CD4-positive, alpha-beta memory T cell (primary cell): Measurements from ENCODE around the gene HNMT. TPM values are rescaled to one million over a fixed set of nuclear protein-coding genes. Genes with fewer than 3 reads are reported as not detected.

ENCODE experiments used
- CTCF ChIA-PET: fragments of 350-600 bp; sonication (Branson Sonifier 250); formaldehyde crosslinking; loops from one replicate; lab custom pipeline; 2021; ENCODE audit warnings: inconsistent platforms; ENCODE audit not compliant: partially characterized antibody; lab: Charles Lee
- POLR2A ChIA-PET: fragments of 350-600 bp; sonication (Branson Sonifier 250); formaldehyde crosslinking; loops from one replicate; lab custom pipeline; 2021; ENCODE audit not compliant: partially characterized antibody; lab: Charles Lee
- DNase-seq, 5 donors: peaks; one replicate each; pipeline versions ENCODE4 v3.0.0 to v3.0.0-alpha.2; 2020 to 2022; ENCODE audit warnings: mixed read lengths in 1 of 5
- H3K27ac ChIP-seq: one replicate; pipeline ENCODE4 v1.7.0; 2013; ENCODE audit warnings: low read depth, low read length
- H3K27me3 ChIP-seq: 2 replicates; pipeline ENCODE4 v1.7.0; 2013; ENCODE audit warnings: mild to moderate bottlenecking, low read length, moderate library complexity; ENCODE audit not compliant: insufficient read depth
- H3K36me3 ChIP-seq: 2 replicates; pipeline ENCODE4 v1.7.0; 2013; ENCODE audit warnings: mild to moderate bottlenecking, low read length, moderate library complexity; ENCODE audit not compliant: insufficient read depth
- H3K4me1 ChIP-seq: 2 replicates; pipeline ENCODE4 v1.7.0; 2013; ENCODE audit warnings: mild to moderate bottlenecking, low read length, moderate library complexity; ENCODE audit not compliant: insufficient read depth
- H3K4me3 ChIP-seq, 2 donors: one replicate each; pipeline ENCODE4 v1.7.0; 2013; ENCODE audit warnings: low read length in 2 of 2, mild to moderate bottlenecking in 1 of 2
- H3K9me3 ChIP-seq, 2 donors: one replicate each; pipeline ENCODE4 v1.7.0; 2013; ENCODE audit warnings: low read length in 2 of 2, control low read depth in 1 of 2; ENCODE audit not compliant: control insufficient read depth in 1 of 2
- H3K27ac Mint-ChIP-seq, 7 donors: one replicate each; pipeline ENCODE4 v1.8.0; 2020 to 2021; ENCODE audit warnings: mixed read lengths in 7 of 7, mild to moderate bottlenecking in 6 of 7, inconsistent platforms in 3 of 7, moderate library complexity in 3 of 7
- H3K27me3 Mint-ChIP-seq, 2 donors: one replicate each; pipeline ENCODE4 v1.8.0; 2020 to 2021; ENCODE audit warnings: mixed read lengths in 2 of 2
- H3K36me3 Mint-ChIP-seq, 2 donors: one replicate each; pipeline ENCODE4 v1.8.0; 2020 to 2021; ENCODE audit warnings: mixed read lengths in 2 of 2, inconsistent platforms in 1 of 2, mild to moderate bottlenecking in 1 of 2
- H3K4me1 Mint-ChIP-seq, 4 donors: one replicate each; pipeline ENCODE4 v1.8.0; 2020 to 2021; ENCODE audit warnings: mixed read lengths in 4 of 4, mild to moderate bottlenecking in 1 of 4
- H3K4me3 Mint-ChIP-seq, 8 donors: one replicate each; pipeline ENCODE4 v1.8.0; 2020 to 2021; ENCODE audit warnings: mixed read lengths in 8 of 8, mild to moderate bottlenecking in 7 of 8, moderate library complexity in 6 of 8, inconsistent platforms in 3 of 8
- H3K9me3 Mint-ChIP-seq, 8 donors: one replicate each; pipeline ENCODE4 v1.8.0; 2020 to 2021; ENCODE audit warnings: mixed read lengths in 8 of 8, mild to moderate bottlenecking in 5 of 8, inconsistent platforms in 3 of 8, moderate library complexity in 1 of 8
- intact Hi-C: fragments of 100-400 bp; cut with micrococcal nuclease; formaldehyde crosslinking; loops from one replicate; pipeline ENCODE4 v1.15.1; 2023
- polyA plus RNA-seq, 2 donors: library from polyadenylated mRNA; unstranded; fragments of 300-500 nt; fragmentation: Illumina TruSeq; gene quantifications; one replicate each; pipeline ENCODE4 v1.2.3, GENCODE V29; 2021
- total RNA-seq, 2 experiments: library from RNA; stranded (reverse); gene quantifications; one replicate each; pipeline ENCODE4 v1.2.3, GENCODE V29; 2021

The HNMT gene
- total and polyA plus RNA-seq, 4 experiments from 2014 or later: 0.32 to 1.1 TPM; not detected in 2

DNA sequence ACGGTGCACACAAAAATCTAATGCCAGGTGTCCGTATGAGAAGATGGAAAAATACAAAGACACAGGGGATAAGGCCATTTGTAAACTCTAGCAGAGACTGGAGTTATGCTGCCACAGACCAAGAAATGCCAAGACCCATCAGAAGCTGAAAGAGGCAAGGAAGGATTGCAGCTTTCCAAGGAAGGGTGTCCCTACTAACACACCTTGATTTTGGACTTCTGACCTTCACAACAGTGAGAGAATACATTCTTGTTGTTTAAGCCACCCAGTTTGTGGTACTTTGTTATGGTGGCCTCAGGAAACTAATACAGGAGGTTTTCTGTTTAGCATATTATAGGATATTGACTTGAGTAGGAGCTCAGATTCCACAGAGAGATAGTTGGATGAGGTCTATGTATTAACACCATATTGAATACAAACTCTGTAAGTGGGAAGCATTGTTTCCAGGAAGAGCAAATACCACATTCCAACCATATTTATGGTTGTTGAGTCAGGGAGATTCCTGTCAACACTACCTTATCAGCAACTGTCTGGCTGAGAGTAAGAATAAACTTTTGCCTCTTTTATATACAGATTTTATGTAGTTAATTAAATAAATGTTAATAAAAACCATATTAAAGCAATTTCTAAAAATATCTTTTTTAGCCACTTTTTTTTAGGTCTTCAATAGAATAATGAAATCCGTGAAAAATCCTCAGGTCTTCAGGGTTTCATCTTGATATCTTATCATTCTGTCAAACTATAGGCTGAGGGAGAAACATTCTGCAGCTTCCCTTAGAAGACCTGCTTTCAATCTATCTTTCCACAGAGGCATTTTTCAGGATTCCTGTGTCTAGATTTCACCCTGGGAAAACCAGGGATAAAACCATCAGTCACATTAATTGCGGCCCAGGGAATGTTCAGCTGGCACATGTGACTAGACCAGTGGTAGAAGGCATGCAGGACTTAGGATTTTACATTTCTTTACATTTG is 35.4 kb upstream of the HNMT start:
- Histone ChIP-seq H3K27ac (no peak overlapping the region), H3K36me3 (no peaks in the 10 kb centered on the region), H3K4me3 (no peak overlapping the region), H3K4me1 (no peaks in the 10 kb centered on the region), H3K9me3 (no peaks in the 10 kb centered on the region), H3K27me3 (no peaks in the 10 kb centered on the region)
- Mint-ChIP-seq H3K4me1 (no peaks in the 10 kb centered on the region), H3K4me3 (no peak overlapping the region), H3K27me3 (peaks cover 0 to 3% of the 10 kb centered on the region in 2 donors), H3K9me3 (no peaks in the 10 kb centered on the region), H3K36me3 (no peaks in the 10 kb centered on the region), H3K27ac (no peak overlapping the region)
- intact Hi-C loops: no loop called here
- DNase-seq: no peak
- POLR2A ChIA-PET: no interaction called here
- CTCF ChIA-PET: no interaction called here

DNA sequence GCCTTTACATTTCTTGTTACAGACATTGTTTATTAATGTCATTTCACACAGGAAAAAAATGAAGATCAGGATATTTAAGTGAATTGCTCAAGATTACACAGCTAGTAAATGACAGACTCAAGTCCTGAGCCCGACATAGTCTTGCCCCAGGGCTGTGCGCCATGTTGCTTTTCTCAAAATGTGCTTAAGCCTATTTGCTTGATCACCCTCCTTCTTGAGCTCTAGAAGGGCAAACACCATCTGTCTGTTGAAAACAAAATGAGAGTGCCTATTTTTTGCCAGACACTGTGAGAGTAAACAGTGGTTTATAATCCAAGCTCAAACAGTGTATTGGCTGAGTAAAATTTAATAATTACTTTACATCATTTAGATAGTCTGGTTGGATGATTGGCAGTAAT is 34.8 kb upstream of the HNMT start:
- Mint-ChIP-seq H3K4me1 (no peaks in the 10 kb centered on the region), H3K4me3 (peak overlapping the region in 1 of 8 donors; percentile 29), H3K36me3 (no peaks in the 10 kb centered on the region), H3K27me3 (peaks cover 0 to 3% of the 10 kb centered on the region in 2 donors), H3K27ac (no peak overlapping the region), H3K9me3 (no peaks in the 10 kb centered on the region)
- Histone ChIP-seq H3K4me1 (no peaks in the 10 kb centered on the region), H3K36me3 (no peaks in the 10 kb centered on the region), H3K27me3 (no peaks in the 10 kb centered on the region), H3K27ac (no peak overlapping the region), H3K4me3 (no peak overlapping the region), H3K9me3 (no peaks in the 10 kb centered on the region)
- POLR2A ChIA-PET: no interaction called here
- intact Hi-C loops: no loop called here
- DNase-seq: no peak
- CTCF ChIA-PET: no interaction called here

DNA sequence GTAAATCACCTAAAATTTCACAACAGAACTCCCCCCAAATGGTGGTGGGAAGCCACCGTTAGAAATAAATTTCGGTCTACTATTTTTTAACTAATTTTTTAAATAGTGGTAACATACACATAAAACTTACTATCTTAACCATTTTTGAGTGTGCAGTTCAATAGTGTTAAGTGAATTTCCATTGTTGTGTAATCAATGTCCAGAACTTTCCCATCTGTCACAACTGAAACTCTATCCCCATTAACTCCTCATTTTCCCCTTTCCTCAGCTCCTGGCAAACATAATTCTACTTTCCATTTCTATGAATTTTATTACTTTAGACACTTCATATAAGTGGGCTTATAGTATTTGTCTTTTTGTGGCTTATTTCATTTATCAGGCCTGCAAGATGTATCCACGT is 34.1 kb upstream of the HNMT start:
- DNase-seq: no peak
- H3K4me1 Mint-ChIP-seq: no peaks in the 10 kb centered on the region
- ChIA-PET CTCF (no interaction called here), POLR2A (no interaction called here)
- Histone ChIP-seq H3K4me3 (no peak overlapping the region), H3K27me3 (no peaks in the 10 kb centered on the region), H3K9me3 (no peaks in the 10 kb centered on the region), H3K27ac (no peak overlapping the region), H3K4me1 (no peaks in the 10 kb centered on the region), H3K36me3 (no peaks in the 10 kb centered on the region)
- H3K4me3 Mint-ChIP-seq: no peak overlapping the region
- H3K27me3 Mint-ChIP-seq: peaks cover 0 to 4% of the 10 kb centered on the region in 2 donors
- intact Hi-C loops: no loop called here
- no peak overlapping the region for H3K27ac Mint-ChIP-seq
- H3K36me3 Mint-ChIP-seq: no peaks in the 10 kb centered on the region
- no peaks in the 10 kb centered on the region for H3K9me3 Mint-ChIP-seq

- H3K27ac Mint-ChIP-seq: no peak overlapping the region
- H3K27me3 Mint-ChIP-seq: peaks cover 0 to 5% of the 10 kb centered on the region in 2 donors
- peaks cover 0 to 2% (median 0%) of the 10 kb centered on the region in 8 donors for H3K9me3 Mint-ChIP-seq
- intact Hi-C loops: no loop called here
- H3K4me3 Mint-ChIP-seq: no peak overlapping the region
- H3K4me1 Mint-ChIP-seq: no peaks in the 10 kb centered on the region
- no peaks in the 10 kb centered on the region for H3K9me3 ChIP-seq
- no peaks in the 10 kb centered on the region for H3K36me3 ChIP-seq
- ChIA-PET POLR2A (no interaction called here), CTCF (interaction anchor here (0.6 kb wide), 1 partner anchor 1183 kb away, joined by 3 read pairs; no protein-coding TSS in a partner anchor)
- no peak overlapping the region for H3K27ac ChIP-seq
- no peaks in the 10 kb centered on the region for H3K4me1 ChIP-seq
- no peaks in the 10 kb centered on the region for H3K27me3 ChIP-seq
- DNase-seq: no peak
- no peak overlapping the region for H3K4me3 ChIP-seq
- H3K36me3 Mint-ChIP-seq: no peaks in the 10 kb centered on the region
These were observed 28.7 kb upstream of the HNMT start for GRCh38 chr2:137935591-137935990.

DNA sequence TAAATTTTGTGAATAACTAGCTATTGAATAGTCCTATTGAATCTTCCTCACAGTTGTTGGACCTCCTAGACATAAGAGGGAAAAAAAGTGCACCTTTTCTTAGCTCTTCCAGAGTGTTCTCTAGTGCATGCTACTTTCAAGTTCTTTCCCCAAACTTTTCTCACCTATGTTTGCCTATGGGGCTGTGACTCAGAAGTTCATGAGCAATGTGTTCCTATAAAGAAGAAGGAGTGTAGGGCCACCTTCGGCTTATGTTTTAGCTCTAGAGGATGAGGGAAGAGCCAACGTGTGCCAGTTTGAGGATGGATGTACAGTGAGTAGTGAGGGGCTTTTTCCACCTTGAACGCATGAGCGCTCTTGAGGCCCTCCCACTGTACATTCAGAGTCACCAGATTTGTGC is 27.0 kb upstream of the HNMT start:
- H3K27ac Mint-ChIP-seq: no peak overlapping the region
- ChIA-PET POLR2A (no interaction called here), CTCF (no interaction called here)
- H3K4me3 ChIP-seq: no peak overlapping the region
- no peaks in the 10 kb centered on the region for H3K36me3 ChIP-seq
- H3K4me3 Mint-ChIP-seq: no peak overlapping the region
- H3K9me3 ChIP-seq: no peaks in the 10 kb centered on the region
- H3K36me3 Mint-ChIP-seq: no peaks in the 10 kb centered on the region
- H3K27ac ChIP-seq: no peak overlapping the region
- no peak for DNase-seq
- H3K4me1 ChIP-seq: no peaks in the 10 kb centered on the region
- no peaks in the 10 kb centered on the region for H3K27me3 ChIP-seq
- intact Hi-C loops: no loop called here
- H3K27me3 Mint-ChIP-seq: peaks cover 0 to 5% of the 10 kb centered on the region in 2 donors
- no peaks in the 10 kb centered on the region for H3K4me1 Mint-ChIP-seq
- H3K9me3 Mint-ChIP-seq: peaks cover 0 to 2% (median 0%) of the 10 kb centered on the region in 8 donors

DNA sequence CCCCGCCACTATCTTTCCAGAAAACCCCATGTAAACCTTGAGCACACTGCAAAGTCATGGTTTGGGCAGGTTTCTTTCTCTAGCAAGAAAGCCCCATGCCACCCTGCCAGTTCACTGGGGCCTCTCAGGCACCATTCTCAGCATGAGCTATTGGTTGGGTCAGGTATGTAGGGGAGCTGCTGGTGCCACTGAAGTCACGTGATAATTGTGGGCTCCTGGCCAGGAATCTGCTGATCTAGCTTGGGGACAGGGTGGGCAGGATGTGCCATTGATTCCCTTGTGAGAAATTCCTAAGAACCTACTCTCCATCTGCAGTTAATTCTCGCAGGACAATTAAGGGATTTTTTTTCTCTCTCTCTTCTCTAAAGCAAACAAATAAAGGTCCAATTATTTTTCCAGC is 26.5 kb upstream of the HNMT start:
- no peaks in the 10 kb centered on the region for H3K4me1 ChIP-seq
- no peaks in the 10 kb centered on the region for H3K36me3 Mint-ChIP-seq
- POLR2A ChIA-PET: no interaction called here

DNA sequence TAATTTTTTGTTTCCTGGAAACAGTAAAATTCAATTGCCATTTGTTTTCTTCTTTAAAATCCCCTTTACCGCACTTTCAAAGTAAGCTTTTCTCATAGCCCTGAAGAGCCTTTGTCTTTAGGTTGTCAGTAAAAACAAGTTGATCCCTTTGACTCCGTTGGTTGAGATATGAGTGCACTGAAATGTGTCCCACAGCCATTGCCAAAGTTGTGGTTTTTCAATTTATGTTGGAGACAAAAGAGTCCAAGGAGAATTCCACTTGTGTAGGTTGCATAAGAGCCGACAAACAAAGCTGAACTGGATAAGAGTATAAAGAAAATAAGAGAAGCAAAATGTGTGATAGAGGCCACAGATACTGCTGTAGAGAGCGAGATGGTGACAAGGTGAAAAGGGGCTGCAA is 26.1 kb upstream of the HNMT start:
- H3K27ac Mint-ChIP-seq: no peak overlapping the region
- H3K27me3 ChIP-seq: no peaks in the 10 kb centered on the region
- H3K9me3 ChIP-seq: no peaks in the 10 kb centered on the region
- no peak overlapping the region for H3K4me3 Mint-ChIP-seq
- DNase-seq: no peak
- H3K4me1 ChIP-seq: no peaks in the 10 kb centered on the region
- peaks cover 0 to 5% of the 10 kb centered on the region in 2 donors for H3K27me3 Mint-ChIP-seq
- POLR2A ChIA-PET: no interaction called here
- H3K9me3 Mint-ChIP-seq: peaks cover 0 to 2% (median 0%) of the 10 kb centered on the region in 8 donors
- H3K4me3 ChIP-seq: no peak overlapping the region
- H3K36me3 Mint-ChIP-seq: no peaks in the 10 kb centered on the region
- intact Hi-C loops: no loop called here
- no peaks in the 10 kb centered on the region for H3K4me1 Mint-ChIP-seq
- CTCF ChIA-PET: no interaction called here
- no peak overlapping the region for H3K27ac ChIP-seq
- no peaks in the 10 kb centered on the region for H3K36me3 ChIP-seq

More for the DNA sequence above, 26.5 kb upstream of the HNMT start:
- Mint-ChIP-seq H3K27me3 (peaks cover 0 to 5% of the 10 kb centered on the region in 2 donors), H3K4me1 (no peaks in the 10 kb centered on the region), H3K27ac (no peak overlapping the region), H3K4me3 (no peak overlapping the region), H3K9me3 (peaks cover 0 to 2% (median 0%) of the 10 kb centered on the region in 8 donors)
- Histone ChIP-seq H3K27me3 (no peaks in the 10 kb centered on the region), H3K9me3 (no peaks in the 10 kb centered on the region), H3K27ac (no peak overlapping the region), H3K4me3 (no peak overlapping the region), H3K36me3 (no peaks in the 10 kb centered on the region)
- no peak for DNase-seq
- CTCF ChIA-PET: no interaction called here
- intact Hi-C loops: no loop called here
